IPS DF 6.9 (cell line): ENCODE results near the gene SCAMP4.
A peak's percentile ranks its signal among the peaks of the same experiment; 100 is the strongest.
"Not testable (repeated sequence)": the region's sequence is repeated elsewhere in the genome, so short reads cannot be mapped to it uniquely, and the experiment has no call there.

Experiments used
- DNase-seq: peaks from one replicate; pipeline ENCODE4 v3.0.0-alpha.2; 2013; ENCODE audit warnings: low read depth, low spot score
- H3K27ac ChIP-seq: one replicate; pipeline ENCODE4 v1.5.1; 2013; ENCODE audit warnings: low read length, control low read depth
- H3K27me3 ChIP-seq: 2 replicates; pipeline ENCODE4 v1.6.1; 2013; ENCODE audit warnings: mild to moderate bottlenecking, low read length; ENCODE audit not compliant: control insufficient read depth, insufficient read depth
- H3K36me3 ChIP-seq: 2 replicates; pipeline ENCODE4 v1.6.1; 2013; ENCODE audit warnings: low read length; ENCODE audit not compliant: control insufficient read depth, insufficient read depth
- H3K4me1 ChIP-seq: 2 replicates; pipeline ENCODE4 v1.6.1; 2013; ENCODE audit warnings: low read length; ENCODE audit not compliant: control insufficient read depth, insufficient read depth
- H3K4me3 ChIP-seq: 2 replicates; pipeline ENCODE4 v1.5.1; 2013; ENCODE audit warnings: mild to moderate bottlenecking, low read length
- H3K9me3 ChIP-seq: 2 replicates; pipeline ENCODE4 v1.6.1; 2013; ENCODE audit warnings: low read length, inconsistent platforms; ENCODE audit not compliant: control insufficient read depth, insufficient read depth
- WGBS: extraction: QIAGEN DNeasy Blood & Tissue Kit; methylation state at CpG from one replicate; pipeline ENCODE4 v1.1.7; 2013; ENCODE audit warnings: mixed read lengths, missing lambda C conversion rate; ENCODE audit not compliant: insufficient read length, insufficient coverage; 5-methylcytosine and 5-hydroxymethylcytosine counted together

Gene SCAMP4

GRCh38 chr19:1875646-1876495, 29.3 kb upstream of the SCAMP4 start:
- Histone ChIP-seq H3K4me1 (0 out of 2 replicates have a peak, but pooled peaks cover 3% of the 10 kb centered on the region), H3K36me3 (peaks cover 7% of the 10 kb centered on the region; the same call in 1 of the 2 replicates), H3K27ac (no peak overlapping the region), H3K27me3 (no peaks in the 10 kb centered on the region), H3K9me3 (no peaks in the 10 kb centered on the region), H3K4me3 (peak overlapping the region; percentile 86)
- no peak for DNase-seq
- WGBS = no CpG with 5 or more reads among the region's 87 CpGs

GRCh38 chr19:1876496-1877279, 28.5 kb upstream of the SCAMP4 start:
- H3K4me1 ChIP-seq, H3K9me3 ChIP-seq, DNase-seq, H3K27ac ChIP-seq, H3K36me3 ChIP-seq, H3K27me3 ChIP-seq: not testable (repeated sequence)
- WGBS = no CpG with 5 or more reads among the region's 53 CpGs
- peak overlapping the region; percentile 86; the same call in 1 of the 2 replicates for H3K4me3 ChIP-seq

GRCh38 chr19:1877280-1877660, 27.9 kb upstream of the SCAMP4 start:
- not testable (repeated sequence) for H3K36me3 ChIP-seq, H3K27me3 ChIP-seq, H3K27ac ChIP-seq, DNase-seq, H3K4me3 ChIP-seq, H3K4me1 ChIP-seq, H3K9me3 ChIP-seq
- WGBS = no CpG with 5 or more reads among the region's 47 CpGs

GRCh38 chr19:1878583-1878982, 26.6 kb upstream of the SCAMP4 start:
- not testable (repeated sequence) for DNase-seq, H3K27me3 ChIP-seq, H3K4me3 ChIP-seq, H3K36me3 ChIP-seq, H3K27ac ChIP-seq, H3K4me1 ChIP-seq, H3K9me3 ChIP-seq
- WGBS = no CpG with 5 or more reads among the region's 8 CpGs

GRCh38 chr19:1879982-1880381, 25.2 kb upstream of the SCAMP4 start:
- DNase-seq, H3K4me1 ChIP-seq, H3K36me3 ChIP-seq, H3K27ac ChIP-seq, H3K27me3 ChIP-seq, H3K4me3 ChIP-seq, H3K9me3 ChIP-seq: not testable (repeated sequence)
- no CpG with 5 or more reads among the region's 17 CpGs for WGBS

- no CpG with 5 or more reads among the region's 35 CpGs for WGBS
Observed at GRCh38 chr19:1880611-1881392, 24.4 kb upstream of the SCAMP4 start.

GRCh38 chr19:1881393-1882088, 23.7 kb upstream of the SCAMP4 start:
- H3K27me3 ChIP-seq, H3K36me3 ChIP-seq, DNase-seq, H3K9me3 ChIP-seq, H3K4me3 ChIP-seq, H3K27ac ChIP-seq, H3K4me1 ChIP-seq: not testable (repeated sequence)
- WGBS = no CpG with 5 or more reads among the region's 44 CpGs

More at GRCh38 chr19:1880611-1881392, 24.4 kb upstream of the SCAMP4 start:
- DNase-seq = no peak
- Histone ChIP-seq H3K36me3 (no peaks in the 10 kb centered on the region), H3K27me3 (no peaks in the 10 kb centered on the region), H3K4me1 (peaks cover 1% of the 10 kb centered on the region; the same call in 1 of the 2 replicates), H3K4me3 (no peak overlapping the region), H3K9me3 (no peaks in the 10 kb centered on the region), H3K27ac (no peak overlapping the region)

- no peak for DNase-seq
- no peaks in the 10 kb centered on the region for H3K27me3 ChIP-seq
- H3K4me1 ChIP-seq = peaks cover 1% of the 10 kb centered on the region; the same call in 1 of the 2 replicates
- H3K4me3 ChIP-seq = no peak overlapping the region
- H3K27ac ChIP-seq = no peak overlapping the region
- WGBS = no CpG with 5 or more reads among the region's 31 CpGs
- H3K36me3 ChIP-seq = no peaks in the 10 kb centered on the region
- no peaks in the 10 kb centered on the region for H3K9me3 ChIP-seq
Observed at GRCh38 chr19:1882089-1882785, 23.0 kb upstream of the SCAMP4 start.

GRCh38 chr19:1882786-1883692, 22.2 kb upstream of the SCAMP4 start:
- H3K27me3 ChIP-seq = no peaks in the 10 kb centered on the region
- DNase-seq = no peak
- H3K27ac ChIP-seq = no peak overlapping the region
- no peak overlapping the region for H3K4me3 ChIP-seq
- no peaks in the 10 kb centered on the region for H3K36me3 ChIP-seq
- no CpG with 5 or more reads among the region's 25 CpGs for WGBS
- no peaks in the 10 kb centered on the region for H3K9me3 ChIP-seq
- H3K4me1 ChIP-seq = peaks cover 1% of the 10 kb centered on the region; the same call in 1 of the 2 replicates
